B cell (primary cell): ENCODE measurements around the gene DUSP9. TPM values are rescaled to one million over a fixed set of nuclear protein-coding genes. Genes with fewer than 3 reads are reported as not detected.
A peak's percentile ranks its signal among the peaks of the same experiment; 100 is the strongest.

ENCODE experiments used
- ATAC-seq: fragments of 200-7000 bp; cut with Tn5 transposase; one replicate; pipeline ENCODE4 v1.10.0; 2021; ENCODE audit warnings: low read depth, mild to moderate bottlenecking, moderate number of reproducible peaks, moderate library complexity
- CTCF ChIA-PET: fragments of 350-600 bp; sonication (Branson Sonifier 250); formaldehyde crosslinking; loops from one replicate; lab custom pipeline; 2021; ENCODE audit warnings: antibody characterized with exemption, inconsistent platforms; lab: Charles Lee
- POLR2A ChIA-PET: fragments of 350-600 bp; sonication (Branson Sonifier 250); formaldehyde crosslinking; loops from one replicate; lab custom pipeline; 2021; ENCODE audit warnings: antibody characterized with exemption; lab: Charles Lee
- DNase-seq: peaks from one replicate; pipeline ENCODE4 v3.0.0; 2013
- H2AFZ ChIP-seq: 2 replicates; pipeline ENCODE4 v1.6.1; 2012; ENCODE audit warnings: mild to moderate bottlenecking, low read depth, low read length; ENCODE audit not compliant: insufficient read depth, poor library complexity, severe bottlenecking
- H3K27ac ChIP-seq, 2 donors: 1 replicate in 1 of 2; 2 replicates in 1 of 2; pipeline ENCODE4 v1.5.1; 2012 to 2013; ENCODE audit warnings: low read length in 2 of 2, mild to moderate bottlenecking in 2 of 2, moderate library complexity in 1 of 2
- H3K27me3 ChIP-seq, 4 experiments: fragments of 200-600 bp in 1 of 4; sonication (generic) in 1 of 4; replicated peaks in 1 of 4; 1 replicate in 2 of 4; 2 replicates in 2 of 4; pipeline versions ENCODE4 v1.6.1 to v1.7.0; 2013 to 2016; ENCODE audit warnings: low read length in 3 of 4, mild to moderate bottlenecking in 2 of 4, mixed read lengths in 1 of 4, moderate library complexity in 1 of 4; ENCODE audit not compliant: insufficient read depth in 4 of 4, control insufficient read depth in 3 of 4; ENCODE audit errors: control extremely low read depth in 1 of 4
- H3K36me3 ChIP-seq, 2 experiments: replicated peaks in 1 of 2; 1 replicate in 1 of 2; 2 replicates in 1 of 2; pipeline versions ENCODE4 v1.6.1 to v1.7.1; 2013; ENCODE audit warnings: low read length in 1 of 2; ENCODE audit not compliant: insufficient read depth in 2 of 2, control insufficient read depth in 1 of 2; ENCODE audit errors: control extremely low read depth in 1 of 2, extremely low read depth in 1 of 2
- H3K4me1 ChIP-seq, 2 donors: fragments of 200-600 bp in 1 of 2; sonication (generic) in 1 of 2; 1 replicate in 1 of 2; 2 replicates in 1 of 2; pipeline versions ENCODE4 v1.5.1 to v1.6.1; 2013 to 2017; ENCODE audit warnings: low read length in 2 of 2; ENCODE audit not compliant: control insufficient read depth in 2 of 2, insufficient read depth in 2 of 2
- H3K4me2 ChIP-seq: replicated peaks from 2 replicates; pipeline ENCODE3; 2012; ENCODE audit warnings: mild to moderate bottlenecking, low read depth, low read length; ENCODE audit not compliant: poor library complexity, severe bottlenecking
- H3K4me3 ChIP-seq, 5 experiments: fragments of 200-600 bp in 1 of 5; sonication (generic) in 1 of 5; 1 replicate in 3 of 5; 2 replicates in 2 of 5; pipeline versions ENCODE4 v1.5.1 to v1.7.0; 2011 to 2016; ENCODE audit warnings: low read length in 4 of 5, mild to moderate bottlenecking in 4 of 5, low read depth in 2 of 5, control low read depth in 1 of 5, moderate library complexity in 1 of 5; ENCODE audit not compliant: insufficient read depth in 1 of 5; ENCODE audit errors: control extremely low read depth in 1 of 5, extremely low read depth in 1 of 5
- H3K79me2 ChIP-seq: fragments of 200-600 bp; sonication (generic); one replicate; pipeline ENCODE4 v1.6.0; 2016; ENCODE audit warnings: low read length; ENCODE audit not compliant: control insufficient read depth, insufficient read depth
- H3K9ac ChIP-seq: fragments of 200-600 bp; sonication (generic); 2 replicates; pipeline ENCODE4 v1.6.1; 2017; ENCODE audit warnings: mild to moderate bottlenecking, low read length, moderate library complexity
- H3K9me3 ChIP-seq, 3 donors: one replicate each; pipeline versions ENCODE4 v1.6.1 to v1.7.1; 2013; ENCODE audit warnings: low read length in 2 of 3; ENCODE audit not compliant: control insufficient read depth in 2 of 3, insufficient read depth in 1 of 3; ENCODE audit errors: control extremely low read depth in 1 of 3
- H4K20me1 ChIP-seq: 2 replicates; pipeline ENCODE4 v1.6.0; 2012; ENCODE audit warnings: mild to moderate bottlenecking, low read length; ENCODE audit not compliant: insufficient read depth, control insufficient read depth, poor library complexity, severe bottlenecking
- H3K27ac Mint-ChIP-seq: one replicate; pipeline ENCODE4 v1.8.0; 2021; ENCODE audit warnings: mixed read lengths
- H3K27me3 Mint-ChIP-seq: one replicate; pipeline ENCODE4 v1.8.0; 2021; ENCODE audit warnings: mixed read lengths
- H3K4me1 Mint-ChIP-seq: one replicate; pipeline ENCODE4 v1.8.0; 2021; ENCODE audit warnings: mixed read lengths
- H3K4me3 Mint-ChIP-seq: one replicate; pipeline ENCODE4 v1.8.0; 2021; ENCODE audit warnings: mixed read lengths
- H3K9me3 Mint-ChIP-seq: one replicate; pipeline ENCODE4 v1.8.0; 2022; ENCODE audit warnings: mixed read lengths; ENCODE audit not compliant: insufficient read depth
- CTCF ChIP-seq: fragments of 200-600 bp; IDR thresholded peaks from one replicate; pipeline ENCODE4 v1.8.0; 2022; ENCODE audit warnings: antibody characterized with exemption, mild to moderate bottlenecking
- EZH2 ChIP-seq: IDR thresholded peaks from 2 replicates; pipeline ENCODE4 v1.6.1; 2012; ENCODE audit warnings: borderline replicate concordance, low read depth, mild to moderate bottlenecking, moderate library complexity, low read length; ENCODE audit not compliant: insufficient read depth, poor library complexity, severe bottlenecking
- WGBS: methylation state at CpG from one replicate; pipeline ENCODE4 v1.1.5; 2013; ENCODE audit warnings: missing lambda C conversion rate; ENCODE audit not compliant: insufficient coverage; 5-methylcytosine and 5-hydroxymethylcytosine counted together
- intact Hi-C: fragments of 100-400 bp; cut with micrococcal nuclease; formaldehyde crosslinking; loops from one replicate; pipeline ENCODE4 v1.10.0; 2022
- polyA plus RNA-seq: library from polyadenylated mRNA; depleted of rRNA; stranded (reverse); fragments of >200 nt; gene quantifications from 2 replicates; pipeline ENCODE4 v1.2.3, GENCODE V29; 2012
- total RNA-seq, 2 donors: library from RNA; stranded (reverse); fragments of 120-200 nt in 1 of 2; gene quantifications; 1 replicate in 1 of 2; 2 replicates in 1 of 2; pipeline versions ENCODE4 v1.2.3 to v1.2.4, GENCODE V29; 2013 to 2022

Gene DUSP9
- total and polyA plus RNA-seq, 2 donors (not counting 1 experiment from before 2014, with no cell fraction given) = not detected

GRCh38 chrX:153608806-153609205 lies 38.2 kb upstream of the DUSP9 start:
- DNase-seq (no peak), ATAC-seq (no peak)
- Histone ChIP-seq H4K20me1 (no peaks in the 10 kb centered on the region), H3K4me3 (no peak overlapping the region), H2AFZ (no peak overlapping the region), H3K4me2 (no peak overlapping the region), H3K4me1 (peaks cover 0 to 15% of the 10 kb centered on the region in 2 donors), H3K27me3 (peaks cover 0 to 5% (median 0%) of the 10 kb centered on the region in 4 experiments), H3K27ac (no peak overlapping the region), H3K9ac (no peak overlapping the region), H3K9me3 (no peaks in the 10 kb centered on the region), H3K79me2 (no peaks in the 10 kb centered on the region), H3K36me3 (no peaks in the 10 kb centered on the region)
- Mint-ChIP-seq H3K9me3 (no peaks in the 10 kb centered on the region), H3K27me3 (peaks cover 8% of the 10 kb centered on the region), H3K4me3 (peak overlapping the region; percentile 9), H3K27ac (no peak overlapping the region), H3K4me1 (peaks cover 13% of the 10 kb centered on the region)
- TF ChIP-seq EZH2 (no peak), CTCF (no peak)
- intact Hi-C loops = no loop called here
- CTCF ChIA-PET = interaction anchor here (0.9 to 1.8 kb wide), 8 partner anchors 8 to 59 kb away, joined by 4 to 11 read pairs (median 6); no protein-coding TSS in a partner anchor
- no CpG with 5 or more reads among the region's 4 CpGs for WGBS
- POLR2A ChIA-PET = interaction anchor here (1.3 kb wide), 1 partner anchor 9 kb away, joined by 3 read pairs; no protein-coding TSS in a partner anchor
